GM18517 (cell line): ENCODE measurements around the gene DCAF12.
"Not testable (repeated sequence)": the region's sequence is repeated elsewhere in the genome, so short reads cannot be mapped to it uniquely, and the experiment has no call there.

Experiments used
- ATAC-seq: cut with Tn5 transposase; IDR thresholded peaks from one replicate; pipeline ENCODE4 v1.9.1; 2021; ENCODE audit warnings: mild to moderate bottlenecking, moderate library complexity; ENCODE audit not compliant: unreplicated experiment

The DCAF12 gene

GRCh38 chr9:34072410-34072809 is 54.1 kb downstream of the DCAF12 start:
- ATAC-seq: no peak

- no peak for ATAC-seq
These were observed 55.7 kb downstream of the DCAF12 start for GRCh38 chr9:34070606-34071324.

- no peak for ATAC-seq
These were observed 56.7 kb downstream of the DCAF12 start for GRCh38 chr9:34069831-34070230.

- no peak for ATAC-seq
These were observed 61.0 kb downstream of the DCAF12 start for GRCh38 chr9:34065541-34065940.

- ATAC-seq: no peak
These were observed 66.5 kb downstream of the DCAF12 start for GRCh38 chr9:34059954-34060353.

- no peak for ATAC-seq
These were observed 67.2 kb downstream of the DCAF12 start for GRCh38 chr9:34059281-34059680.

- ATAC-seq: no peak
These were observed 76.7 kb downstream of the DCAF12 start for GRCh38 chr9:34049630-34050384.

- ATAC-seq: peak; percentile 88
These were observed 77.5 kb downstream of the DCAF12 start, which contains the start of gene UBAP2 for GRCh38 chr9:34048727-34049629. Gene UBAP2, minus strand, starts transcription at chr9:34048887. Its CDS starts 31,739 bp downstream, at chr9:34017148.

- peak; percentile 26 for ATAC-seq
These were observed 78.4 kb downstream of the DCAF12 start for GRCh38 chr9:34047864-34048726.

- ATAC-seq: no peak
These were observed 79.6 kb downstream of the DCAF12 start for GRCh38 chr9:34046784-34047379.

GRCh38 chr9:34045903-34046302 is 80.6 kb downstream of the DCAF12 start:
- ATAC-seq: no peak

GRCh38 chr9:34042074-34042473 is 84.4 kb downstream of the DCAF12 start:
- not testable (repeated sequence) for ATAC-seq

GRCh38 chr9:34038851-34039250 is 87.6 kb downstream of the DCAF12 start:
- ATAC-seq: not testable (repeated sequence)

- ATAC-seq: no peak
These were observed 88.9 kb downstream of the DCAF12 start for GRCh38 chr9:34037626-34038025.

GRCh38 chr9:34036625-34037024 is 89.9 kb downstream of the DCAF12 start:
- no peak for ATAC-seq
